ENCODE results near the gene TSEN2.

TSEN2 gene

GRCh38 chr3:12559520-12559919 lies 75.2 kb downstream of the TSEN2 start:
- Histone ChIP-seq H3K9ac (ENCODE audit: low read length) (no peak overlapping the region), H3K4me3 (ENCODE audit: low read depth in 1 of 2, low read length in 2 of 2) (no peak overlapping the region), H3K27me3 (ENCODE audit: control insufficient read depth in 1 of 2, insufficient read depth in 2 of 2, low read length in 2 of 2) (no peaks in the 10 kb centered on the region), H3K36me3 (ENCODE audit: insufficient read depth, low read length) (no peaks in the 10 kb centered on the region), H3K4me1 (ENCODE audit: insufficient read depth, low read length) (peaks cover 21% of the 10 kb centered on the region), H3K9me3 (ENCODE audit: low read length) (no peaks in the 10 kb centered on the region), H3K27ac (ENCODE audit: low read depth, low read length) (no peak overlapping the region)

GRCh38 chr3:12560505-12561190 lies 76.4 kb downstream of the TSEN2 start:
- Histone ChIP-seq H3K4me3 (ENCODE audit: low read depth in 1 of 2, low read length in 2 of 2) (no peak overlapping the region), H3K36me3 (ENCODE audit: insufficient read depth, low read length) (no peaks in the 10 kb centered on the region), H3K27ac (ENCODE audit: low read depth, low read length) (no peak overlapping the region), H3K9me3 (ENCODE audit: low read length) (no peaks in the 10 kb centered on the region), H3K4me1 (ENCODE audit: insufficient read depth, low read length) (peaks cover 21% of the 10 kb centered on the region), H3K9ac (ENCODE audit: low read length) (no peak overlapping the region), H3K27me3 (ENCODE audit: control insufficient read depth in 1 of 2, insufficient read depth in 2 of 2, low read length in 2 of 2) (no peaks in the 10 kb centered on the region)

GRCh38 chr3:12561397-12561796 lies 77.1 kb downstream of the TSEN2 start:
- Histone ChIP-seq H3K27ac (ENCODE audit: low read depth, low read length) (no peak overlapping the region), H3K4me1 (ENCODE audit: insufficient read depth, low read length) (peaks cover 21% of the 10 kb centered on the region), H3K4me3 (ENCODE audit: low read depth in 1 of 2, low read length in 2 of 2) (no peak overlapping the region), H3K27me3 (ENCODE audit: control insufficient read depth in 1 of 2, insufficient read depth in 2 of 2, low read length in 2 of 2) (no peaks in the 10 kb centered on the region), H3K36me3 (ENCODE audit: insufficient read depth, low read length) (no peaks in the 10 kb centered on the region), H3K9ac (ENCODE audit: low read length) (no peak overlapping the region), H3K9me3 (ENCODE audit: low read length) (peaks cover 4% of the 10 kb centered on the region)

- no peaks in the 10 kb centered on the region for H3K36me3 ChIP-seq (ENCODE audit: insufficient read depth, low read length)
- H3K4me1 ChIP-seq (ENCODE audit: insufficient read depth, low read length), result peaks cover 21% of the 10 kb centered on the region
- H3K27me3 ChIP-seq (ENCODE audit: control insufficient read depth in 1 of 2, insufficient read depth in 2 of 2, low read length in 2 of 2), result no peaks in the 10 kb centered on the region
- H3K4me3 ChIP-seq (ENCODE audit: low read depth in 1 of 2, low read length in 2 of 2), result no peak overlapping the region
- no peak overlapping the region for H3K27ac ChIP-seq (ENCODE audit: low read depth, low read length)
- peaks cover 4% of the 10 kb centered on the region for H3K9me3 ChIP-seq (ENCODE audit: low read length)
- H3K9ac ChIP-seq (ENCODE audit: low read length), result no peak overlapping the region
These were observed 78.2 kb downstream of the TSEN2 start for GRCh38 chr3:12562451-12562850.

GRCh38 chr3:12566976-12567375 lies 82.7 kb downstream of the TSEN2 start:
- H3K4me3 ChIP-seq (ENCODE audit: low read depth in 1 of 2, low read length in 2 of 2), result no peak overlapping the region
- peaks cover 4% of the 10 kb centered on the region for H3K9me3 ChIP-seq (ENCODE audit: low read length)

GRCh38 chr3:12568747-12569146 lies 84.5 kb downstream of the TSEN2 start:
- no peaks in the 10 kb centered on the region for H3K27me3 ChIP-seq (ENCODE audit: control insufficient read depth in 1 of 2, insufficient read depth in 2 of 2, low read length in 2 of 2)
- H3K36me3 ChIP-seq (ENCODE audit: insufficient read depth, low read length), result peaks cover 47% of the 10 kb centered on the region
- H3K4me3 ChIP-seq (ENCODE audit: low read depth in 1 of 2, low read length in 2 of 2), result no peak overlapping the region
- H3K4me1 ChIP-seq (ENCODE audit: insufficient read depth, low read length), result no peaks in the 10 kb centered on the region
- peaks cover 4% of the 10 kb centered on the region for H3K9me3 ChIP-seq (ENCODE audit: low read length)
- no peak overlapping the region for H3K9ac ChIP-seq (ENCODE audit: low read length)
- H3K27ac ChIP-seq (ENCODE audit: low read depth, low read length), result no peak overlapping the region

More at GRCh38 chr3:12566976-12567375, 82.7 kb downstream of the TSEN2 start:
- peaks cover 34% of the 10 kb centered on the region for H3K36me3 ChIP-seq (ENCODE audit: insufficient read depth, low read length)
- H3K4me1 ChIP-seq (ENCODE audit: insufficient read depth, low read length), result no peaks in the 10 kb centered on the region
- H3K9ac ChIP-seq (ENCODE audit: low read length), result no peak overlapping the region
- H3K27me3 ChIP-seq (ENCODE audit: control insufficient read depth in 1 of 2, insufficient read depth in 2 of 2, low read length in 2 of 2), result no peaks in the 10 kb centered on the region
- no peak overlapping the region for H3K27ac ChIP-seq (ENCODE audit: low read depth, low read length)

GRCh38 chr3:12569836-12570235 lies 85.6 kb downstream of the TSEN2 start:
- no peaks in the 10 kb centered on the region for H3K27me3 ChIP-seq (ENCODE audit: control insufficient read depth in 1 of 2, insufficient read depth in 2 of 2, low read length in 2 of 2)
- no peak overlapping the region for H3K27ac ChIP-seq (ENCODE audit: low read depth, low read length)
- no peaks in the 10 kb centered on the region for H3K4me1 ChIP-seq (ENCODE audit: insufficient read depth, low read length)
- H3K4me3 ChIP-seq (ENCODE audit: low read depth in 1 of 2, low read length in 2 of 2), result no peak overlapping the region
- H3K36me3 ChIP-seq (ENCODE audit: insufficient read depth, low read length), result peaks cover 58% of the 10 kb centered on the region
- peaks cover 4% of the 10 kb centered on the region for H3K9me3 ChIP-seq (ENCODE audit: low read length)
- H3K9ac ChIP-seq (ENCODE audit: low read length), result no peak overlapping the region

- no peak overlapping the region for H3K4me3 ChIP-seq (ENCODE audit: low read depth in 1 of 2, low read length in 2 of 2)
- no peaks in the 10 kb centered on the region for H3K4me1 ChIP-seq (ENCODE audit: insufficient read depth, low read length)
- peaks cover 77% of the 10 kb centered on the region for H3K36me3 ChIP-seq (ENCODE audit: insufficient read depth, low read length)
- H3K27ac ChIP-seq (ENCODE audit: low read depth, low read length), result no peak overlapping the region
- no peaks in the 10 kb centered on the region for H3K9me3 ChIP-seq (ENCODE audit: low read length)
- no peak overlapping the region for H3K9ac ChIP-seq (ENCODE audit: low read length)
- no peaks in the 10 kb centered on the region for H3K27me3 ChIP-seq (ENCODE audit: control insufficient read depth in 1 of 2, insufficient read depth in 2 of 2, low read length in 2 of 2)
These were observed 87.7 kb downstream of the TSEN2 start for GRCh38 chr3:12571986-12572385.

- Histone ChIP-seq H3K36me3 (ENCODE audit: insufficient read depth, low read length) (peaks cover 86% of the 10 kb centered on the region), H3K9ac (ENCODE audit: low read length) (no peak overlapping the region), H3K27me3 (ENCODE audit: control insufficient read depth in 1 of 2, insufficient read depth in 2 of 2, low read length in 2 of 2) (no peaks in the 10 kb centered on the region), H3K4me1 (ENCODE audit: insufficient read depth, low read length) (no peaks in the 10 kb centered on the region), H3K27ac (ENCODE audit: low read depth, low read length) (no peak overlapping the region), H3K9me3 (ENCODE audit: low read length) (no peaks in the 10 kb centered on the region), H3K4me3 (ENCODE audit: low read depth in 1 of 2, low read length in 2 of 2) (no peak overlapping the region)
These were observed 89.9 kb downstream of the TSEN2 start for GRCh38 chr3:12574131-12574530.

- peaks cover 86% of the 10 kb centered on the region for H3K36me3 ChIP-seq (ENCODE audit: insufficient read depth, low read length)
- H3K4me3 ChIP-seq (ENCODE audit: low read depth in 1 of 2, low read length in 2 of 2), result no peak overlapping the region
- no peaks in the 10 kb centered on the region for H3K4me1 ChIP-seq (ENCODE audit: insufficient read depth, low read length)
- H3K27ac ChIP-seq (ENCODE audit: low read depth, low read length), result no peak overlapping the region
- no peaks in the 10 kb centered on the region for H3K9me3 ChIP-seq (ENCODE audit: low read length)
- no peaks in the 10 kb centered on the region for H3K27me3 ChIP-seq (ENCODE audit: control insufficient read depth in 1 of 2, insufficient read depth in 2 of 2, low read length in 2 of 2)
- H3K9ac ChIP-seq (ENCODE audit: low read length), result no peak overlapping the region
These were observed 90.4 kb downstream of the TSEN2 start for GRCh38 chr3:12574661-12575060.

- Histone ChIP-seq H3K27me3 (ENCODE audit: control insufficient read depth in 1 of 2, insufficient read depth in 2 of 2, low read length in 2 of 2) (no peaks in the 10 kb centered on the region), H3K9ac (ENCODE audit: low read length) (no peak overlapping the region), H3K4me3 (ENCODE audit: low read depth in 1 of 2, low read length in 2 of 2) (no peak overlapping the region), H3K36me3 (ENCODE audit: insufficient read depth, low read length) (peaks cover 84% of the 10 kb centered on the region), H3K4me1 (ENCODE audit: insufficient read depth, low read length) (no peaks in the 10 kb centered on the region), H3K9me3 (ENCODE audit: low read length) (no peaks in the 10 kb centered on the region), H3K27ac (ENCODE audit: low read depth, low read length) (no peak overlapping the region)
These were observed 93.1 kb downstream of the TSEN2 start for GRCh38 chr3:12577379-12577778.

- H3K36me3 ChIP-seq (ENCODE audit: insufficient read depth, low read length), result peaks cover 86% of the 10 kb centered on the region
- no peaks in the 10 kb centered on the region for H3K27me3 ChIP-seq (ENCODE audit: control insufficient read depth in 1 of 2, insufficient read depth in 2 of 2, low read length in 2 of 2)
These were observed 94.5 kb downstream of the TSEN2 start for GRCh38 chr3:12578742-12579141.

More at GRCh38 chr3:12578742-12579141, 94.5 kb downstream of the TSEN2 start:
- Histone ChIP-seq H3K9me3 (ENCODE audit: low read length) (no peaks in the 10 kb centered on the region), H3K27ac (ENCODE audit: low read depth, low read length) (no peak overlapping the region), H3K4me1 (ENCODE audit: insufficient read depth, low read length) (no peaks in the 10 kb centered on the region), H3K9ac (ENCODE audit: low read length) (no peak overlapping the region), H3K4me3 (ENCODE audit: low read depth in 1 of 2, low read length in 2 of 2) (no peak overlapping the region)

Measured in muscle layer of colon (tissue), 2 donors.